ENCODE results near the gene DDB1.

Gene DDB1

GRCh38 chr11:61298663-61299244, 34.2 kb downstream of the DDB1 start:
- H3K36me3 ChIP-seq (ENCODE audit: low read depth), result peaks cover 38% of the 10 kb centered on the region
- peaks cover 15% of the 10 kb centered on the region for H3K4me1 ChIP-seq (ENCODE audit: insufficient read depth, poor library complexity, severe bottlenecking)
- DNase-seq (ENCODE audit: low spot score) (no peak), ATAC-seq (ENCODE audit: low read depth) (no peak)
- H3K9me3 ChIP-seq (ENCODE audit: severe bottlenecking), result no peaks in the 10 kb centered on the region
- TF ChIP-seq, protein P1, sequence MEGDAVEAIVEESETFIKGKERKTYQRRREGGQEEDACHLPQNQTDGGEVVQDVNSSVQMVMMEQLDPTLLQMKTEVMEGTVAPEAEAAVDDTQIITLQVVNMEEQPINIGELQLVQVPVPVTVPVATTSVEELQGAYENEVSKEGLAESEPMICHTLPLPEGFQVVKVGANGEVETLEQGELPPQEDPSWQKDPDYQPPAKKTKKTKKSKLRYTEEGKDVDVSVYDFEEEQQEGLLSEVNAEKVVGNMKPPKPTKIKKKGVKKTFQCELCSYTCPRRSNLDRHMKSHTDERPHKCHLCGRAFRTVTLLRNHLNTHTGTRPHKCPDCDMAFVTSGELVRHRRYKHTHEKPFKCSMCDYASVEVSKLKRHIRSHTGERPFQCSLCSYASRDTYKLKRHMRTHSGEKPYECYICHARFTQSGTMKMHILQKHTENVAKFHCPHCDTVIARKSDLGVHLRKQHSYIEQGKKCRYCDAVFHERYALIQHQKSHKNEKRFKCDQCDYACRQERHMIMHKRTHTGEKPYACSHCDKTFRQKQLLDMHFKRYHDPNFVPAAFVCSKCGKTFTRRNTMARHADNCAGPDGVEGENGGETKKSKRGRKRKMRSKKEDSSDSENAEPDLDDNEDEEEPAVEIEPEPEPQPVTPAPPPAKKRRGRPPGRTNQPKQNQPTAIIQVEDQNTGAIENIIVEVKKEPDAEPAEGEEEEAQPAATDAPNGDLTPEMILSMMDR (IDR thresholded peaks at IDR 0.05; ENCODE audit: poor library complexity, severe bottlenecking), result no peak
- no peak overlapping the region for H3K27ac ChIP-seq (ENCODE audit: poor library complexity, severe bottlenecking)
- no peak overlapping the region for H3K4me3 ChIP-seq (ENCODE audit: severe bottlenecking)
- peaks cover 8% of the 10 kb centered on the region for H3K27me3 ChIP-seq (ENCODE audit: insufficient read depth, poor library complexity, severe bottlenecking)

GRCh38 chr11:61297746-61298145, 35.2 kb downstream of the DDB1 start:
- ATAC-seq (ENCODE audit: low read depth) (peak; percentile 76), DNase-seq (ENCODE audit: low spot score) (no peak)
- Histone ChIP-seq H3K27me3 (ENCODE audit: insufficient read depth, poor library complexity, severe bottlenecking) (peaks cover 11% of the 10 kb centered on the region), H3K4me3 (ENCODE audit: severe bottlenecking) (no peak overlapping the region), H3K27ac (ENCODE audit: poor library complexity, severe bottlenecking) (peak overlapping the region; percentile 50), H3K36me3 (ENCODE audit: low read depth) (peaks cover 30% of the 10 kb centered on the region), H3K4me1 (ENCODE audit: insufficient read depth, poor library complexity, severe bottlenecking) (peaks cover 15% of the 10 kb centered on the region), H3K9me3 (ENCODE audit: severe bottlenecking) (no peaks in the 10 kb centered on the region)
- TF ChIP-seq, protein P1 (IDR thresholded peaks at IDR 0.05; ENCODE audit: poor library complexity, severe bottlenecking), result no peak

GRCh38 chr11:61297341-61297740, 35.6 kb downstream of the DDB1 start:
- H3K27ac ChIP-seq (ENCODE audit: poor library complexity, severe bottlenecking), result peak overlapping the region; percentile 50
- H3K4me1 ChIP-seq (ENCODE audit: insufficient read depth, poor library complexity, severe bottlenecking), result peaks cover 15% of the 10 kb centered on the region
- no peak overlapping the region for H3K4me3 ChIP-seq (ENCODE audit: severe bottlenecking)
- H3K36me3 ChIP-seq (ENCODE audit: low read depth), result peaks cover 26% of the 10 kb centered on the region
- TF ChIP-seq, protein P1 (IDR thresholded peaks at IDR 0.05; ENCODE audit: poor library complexity, severe bottlenecking), result no peak
- H3K27me3 ChIP-seq (ENCODE audit: insufficient read depth, poor library complexity, severe bottlenecking), result peaks cover 11% of the 10 kb centered on the region
- no peaks in the 10 kb centered on the region for H3K9me3 ChIP-seq (ENCODE audit: severe bottlenecking)
- ATAC-seq (ENCODE audit: low read depth), result peak; percentile 26
- DNase-seq (ENCODE audit: low spot score), result no peak

GRCh38 chr11:61295596-61295926, 37.3 kb downstream of the DDB1 start:
- DNase-seq (ENCODE audit: low spot score) (no peak), ATAC-seq (ENCODE audit: low read depth) (no peak)
- peaks cover 8% of the 10 kb centered on the region for H3K36me3 ChIP-seq (ENCODE audit: low read depth)
- H3K9me3 ChIP-seq (ENCODE audit: severe bottlenecking), result no peaks in the 10 kb centered on the region
- no peak overlapping the region for H3K27ac ChIP-seq (ENCODE audit: poor library complexity, severe bottlenecking)
- TF ChIP-seq, protein P1 (IDR thresholded peaks at IDR 0.05; ENCODE audit: poor library complexity, severe bottlenecking), result no peak
- H3K4me1 ChIP-seq (ENCODE audit: insufficient read depth, poor library complexity, severe bottlenecking), result peaks cover 15% of the 10 kb centered on the region
- peaks cover 11% of the 10 kb centered on the region for H3K27me3 ChIP-seq (ENCODE audit: insufficient read depth, poor library complexity, severe bottlenecking)
- no peak overlapping the region for H3K4me3 ChIP-seq (ENCODE audit: severe bottlenecking)
